GM21528 (cell line): ENCODE measurements around the gene IQGAP3.

Experiments
- ATAC-seq: cut with Tn5 transposase; IDR thresholded peaks from one replicate; pipeline ENCODE4 v1.9.1; 2021; ENCODE audit warnings: mild to moderate bottlenecking, moderate library complexity; ENCODE audit not compliant: unreplicated experiment, low FRiP score

The IQGAP3 gene

DNA sequence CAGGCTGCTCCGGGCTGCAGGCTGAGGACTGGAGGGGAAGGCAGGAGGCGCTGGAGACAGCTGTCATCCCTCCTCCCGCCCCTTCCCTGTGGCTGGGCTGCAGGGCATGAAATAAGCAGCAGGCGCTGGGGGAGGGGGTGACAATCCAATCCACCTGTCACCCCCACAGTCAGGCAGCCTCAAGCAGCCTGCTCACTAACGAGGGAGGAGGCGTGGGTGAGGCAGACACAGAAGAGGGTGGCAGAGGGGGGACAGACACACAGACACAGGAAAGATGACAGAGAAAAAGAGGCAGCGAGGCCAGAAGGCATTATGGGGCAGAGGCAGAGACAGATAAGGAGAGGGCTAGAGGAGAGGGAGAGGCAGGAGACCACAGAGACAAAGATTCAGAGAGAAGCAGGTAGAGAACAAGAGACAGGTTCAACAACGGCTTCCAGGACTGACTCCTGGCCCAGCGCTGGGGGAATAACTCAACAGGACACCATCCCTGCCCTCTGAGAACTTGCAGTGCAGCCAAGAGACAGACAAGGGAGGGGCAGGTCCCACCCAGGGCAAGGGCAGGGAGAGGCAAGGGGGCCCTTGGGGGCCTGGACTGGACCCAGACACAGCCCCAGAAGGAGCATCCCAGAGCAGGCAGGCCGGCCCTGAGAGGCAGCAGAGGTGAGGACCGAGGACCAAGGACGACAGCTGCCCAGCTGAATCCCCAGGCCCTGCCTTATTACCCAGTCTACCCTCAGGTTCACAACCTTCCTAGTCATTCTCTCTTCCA is 83.0 kb downstream of the IQGAP3 start:
- peak; percentile 26 for ATAC-seq

DNA sequence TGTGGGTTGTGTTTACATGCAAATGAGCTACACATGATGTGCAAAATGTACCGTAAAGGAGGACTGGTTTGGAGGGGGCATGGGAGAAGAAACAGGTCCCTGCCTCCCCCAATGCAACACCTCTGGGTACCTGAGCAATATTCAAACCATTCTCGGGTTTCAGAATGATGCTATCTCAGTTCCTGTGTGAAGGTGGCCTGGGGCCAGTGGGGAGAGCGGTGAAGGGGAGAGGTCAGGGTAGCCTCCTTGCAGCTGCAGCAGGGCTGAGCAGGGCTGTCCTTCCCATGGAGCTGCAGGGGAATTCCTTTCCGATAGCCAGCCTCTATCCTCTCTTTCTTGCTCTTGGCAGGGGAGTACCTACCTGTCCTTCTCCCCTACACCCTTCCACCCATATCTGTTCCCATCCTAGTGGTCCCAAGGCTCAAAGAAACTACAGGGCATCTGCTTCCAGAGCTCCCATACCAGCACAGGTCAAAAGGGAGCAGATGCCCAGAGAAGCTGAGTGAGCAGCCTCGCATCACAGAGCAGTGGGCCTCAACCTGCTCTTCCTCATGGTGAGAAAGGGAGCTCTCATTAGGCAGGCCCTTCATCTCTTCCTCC is 83.7 kb downstream of the IQGAP3 start:
- ATAC-seq = peak; percentile 61

DNA sequence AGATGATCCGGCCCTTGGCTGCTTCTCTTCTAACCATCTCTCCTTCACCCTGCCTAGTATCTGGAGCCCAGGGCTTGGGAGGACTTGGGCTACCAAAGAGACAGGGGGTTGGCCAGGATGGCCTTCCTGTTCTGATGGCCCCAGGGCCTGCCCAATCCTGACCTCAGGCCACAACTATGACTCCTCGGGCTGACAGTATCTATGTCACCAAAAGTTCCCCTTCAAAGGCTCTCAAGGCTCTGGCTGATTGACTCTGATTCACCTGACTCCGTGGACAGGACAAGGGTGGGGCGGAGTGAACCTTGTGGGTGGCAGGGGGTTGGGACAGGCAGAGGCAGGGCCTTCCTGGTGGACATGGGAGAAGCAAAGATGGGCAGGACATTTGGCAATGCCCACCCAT is 84.5 kb downstream of the IQGAP3 start:
- no peak for ATAC-seq

DNA sequence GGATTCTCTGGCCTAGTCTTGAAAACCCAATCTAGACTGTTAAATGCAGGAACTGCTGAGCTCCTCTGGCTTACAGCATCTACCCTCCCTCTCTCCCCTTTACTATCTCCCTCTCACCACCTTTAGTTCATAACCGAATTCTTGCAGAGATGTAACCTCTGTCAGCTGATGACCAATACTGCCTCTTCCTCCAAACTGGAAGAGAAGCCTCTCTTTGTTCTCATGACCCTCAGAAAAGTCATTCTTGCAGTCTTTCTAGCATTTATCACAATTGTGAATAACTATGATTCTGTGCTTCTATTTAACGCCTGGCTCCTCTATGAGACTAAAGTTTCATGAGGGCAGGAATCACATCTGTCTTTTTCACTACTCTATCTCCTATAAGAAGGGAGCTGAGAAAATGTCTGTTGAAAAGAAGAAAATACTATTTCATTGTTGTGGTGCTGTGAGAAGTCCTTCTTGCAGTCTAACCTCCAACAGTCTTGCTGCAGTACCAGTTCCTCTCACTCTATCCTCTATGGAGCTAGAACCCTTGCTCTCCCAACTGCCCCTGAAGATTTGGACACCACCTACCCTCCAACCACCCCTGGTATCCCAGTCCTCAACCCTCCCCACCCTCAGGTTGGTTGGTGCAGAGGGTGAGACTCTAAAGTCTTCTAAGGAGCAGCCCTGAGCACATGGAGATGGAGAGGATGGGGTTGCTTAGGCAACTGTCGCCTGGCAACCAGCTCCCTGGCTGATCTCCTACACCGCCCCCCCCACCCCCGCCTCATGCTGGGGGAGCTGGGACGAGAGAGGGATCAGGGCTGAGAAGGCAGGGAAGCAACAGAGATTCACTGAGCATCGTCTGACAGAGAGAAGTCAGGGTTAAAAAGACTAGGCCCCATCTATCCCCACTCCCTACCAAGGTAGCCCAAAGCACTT is 85.7 kb downstream of the IQGAP3 start:
- no peak for ATAC-seq

DNA sequence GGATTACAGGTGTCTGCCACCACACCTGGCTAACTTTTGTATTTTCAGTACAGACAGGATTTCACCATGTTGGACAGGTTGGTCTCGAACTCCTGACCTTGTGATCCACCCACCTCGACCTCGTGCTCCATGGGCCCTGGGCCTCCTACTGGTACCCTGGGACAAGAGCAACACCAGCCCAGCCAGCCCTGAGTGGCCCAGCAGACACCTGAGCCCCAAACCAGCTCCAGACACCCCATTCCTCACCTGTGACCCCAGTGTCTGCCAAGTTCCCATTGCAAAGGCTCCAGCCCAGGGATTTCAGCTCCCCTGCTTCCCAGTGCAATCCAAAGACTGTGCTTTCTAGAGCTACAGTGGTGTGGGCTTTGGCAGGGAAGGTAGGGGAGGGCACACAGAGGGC is 86.4 kb downstream of the IQGAP3 start:
- no peak for ATAC-seq

DNA sequence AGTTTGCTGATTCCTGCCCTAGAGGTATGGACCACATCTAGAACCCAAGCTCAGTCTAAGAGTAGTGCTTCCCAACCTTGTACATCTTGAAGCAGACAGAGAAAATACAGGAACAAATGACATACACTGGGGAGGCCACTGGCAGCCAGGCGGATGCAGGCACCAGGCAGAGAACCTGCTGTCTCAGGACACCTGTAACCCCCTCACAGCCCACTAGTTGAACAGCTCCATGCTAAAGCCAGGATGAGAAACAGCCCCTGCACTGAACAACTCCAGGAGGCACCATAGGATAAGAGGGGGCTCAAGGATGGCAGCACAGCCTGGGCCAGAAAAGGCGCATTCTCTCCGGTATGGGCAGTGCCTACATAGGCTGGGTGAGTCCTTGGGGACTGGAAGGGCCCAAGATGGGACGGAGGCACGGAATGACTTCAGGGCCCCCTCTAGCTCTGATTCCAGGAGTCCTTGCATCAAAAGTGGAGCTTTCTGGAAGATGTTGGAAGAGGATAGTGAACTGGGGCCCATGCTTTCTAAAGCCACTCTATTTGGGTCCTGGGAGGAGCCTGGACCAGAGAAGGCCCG is 87.8 kb downstream of the IQGAP3 start:
- no peak for ATAC-seq

DNA sequence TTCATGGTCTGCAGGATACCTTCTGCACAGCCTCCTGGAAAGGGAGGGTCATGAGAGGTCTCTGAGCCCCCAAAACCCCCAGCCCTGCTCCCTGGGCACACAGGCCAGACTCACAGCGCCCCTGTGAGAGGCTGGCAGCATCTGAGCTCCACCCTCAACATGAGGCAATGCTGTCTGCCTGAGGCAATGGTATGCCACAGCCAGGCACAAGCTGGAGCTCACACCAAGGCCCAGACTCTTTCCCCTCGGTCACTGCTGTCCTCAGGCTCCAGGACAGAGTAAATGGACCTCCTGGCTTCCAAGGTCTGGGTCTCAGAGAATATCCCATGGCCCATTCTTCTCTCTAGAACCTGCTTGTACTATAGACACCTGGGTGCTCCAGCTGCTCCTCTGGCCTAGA is 89.0 kb downstream of the IQGAP3 start:
- ATAC-seq = no peak

DNA sequence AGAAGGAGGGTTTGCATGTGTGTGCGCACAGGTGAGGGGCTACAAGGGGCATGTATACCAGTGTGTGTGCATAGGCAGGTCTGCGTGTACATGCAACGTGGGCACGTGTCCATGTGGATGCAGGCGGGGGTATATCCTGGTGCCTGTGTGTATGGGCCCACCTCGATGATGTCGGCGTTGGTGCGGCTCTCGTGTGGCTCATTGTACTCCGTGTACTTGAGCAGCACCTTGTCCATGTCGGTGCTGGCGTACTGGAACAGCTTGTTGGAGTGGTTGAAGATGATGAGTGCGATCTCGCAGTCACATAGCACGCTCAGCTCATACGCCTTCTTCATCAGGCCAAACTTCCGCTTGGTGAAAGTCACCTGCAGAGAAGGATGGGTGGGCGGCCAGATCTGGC is 90.1 kb downstream of the IQGAP3 start:
- ATAC-seq = no peak

DNA sequence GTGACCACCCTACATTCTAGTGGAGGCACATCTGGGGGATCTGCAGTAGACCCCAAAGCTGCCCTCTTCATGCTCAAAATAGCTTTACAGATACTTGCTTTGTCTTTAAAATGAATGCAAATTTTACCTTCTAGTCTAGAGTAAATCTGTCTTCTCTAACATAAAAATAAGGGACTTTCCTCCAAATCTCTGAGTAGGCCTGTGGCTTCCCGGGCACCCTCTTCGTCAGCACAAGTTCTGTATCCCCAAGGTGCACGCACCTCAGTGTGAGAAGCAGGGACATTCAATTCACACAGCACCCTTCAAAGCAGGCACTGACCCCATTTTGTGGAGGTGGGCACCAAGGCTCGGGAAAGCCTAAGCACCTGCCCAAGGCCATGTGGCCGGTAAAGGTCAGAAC is 90.8 kb downstream of the IQGAP3 start:
- no peak for ATAC-seq

DNA sequence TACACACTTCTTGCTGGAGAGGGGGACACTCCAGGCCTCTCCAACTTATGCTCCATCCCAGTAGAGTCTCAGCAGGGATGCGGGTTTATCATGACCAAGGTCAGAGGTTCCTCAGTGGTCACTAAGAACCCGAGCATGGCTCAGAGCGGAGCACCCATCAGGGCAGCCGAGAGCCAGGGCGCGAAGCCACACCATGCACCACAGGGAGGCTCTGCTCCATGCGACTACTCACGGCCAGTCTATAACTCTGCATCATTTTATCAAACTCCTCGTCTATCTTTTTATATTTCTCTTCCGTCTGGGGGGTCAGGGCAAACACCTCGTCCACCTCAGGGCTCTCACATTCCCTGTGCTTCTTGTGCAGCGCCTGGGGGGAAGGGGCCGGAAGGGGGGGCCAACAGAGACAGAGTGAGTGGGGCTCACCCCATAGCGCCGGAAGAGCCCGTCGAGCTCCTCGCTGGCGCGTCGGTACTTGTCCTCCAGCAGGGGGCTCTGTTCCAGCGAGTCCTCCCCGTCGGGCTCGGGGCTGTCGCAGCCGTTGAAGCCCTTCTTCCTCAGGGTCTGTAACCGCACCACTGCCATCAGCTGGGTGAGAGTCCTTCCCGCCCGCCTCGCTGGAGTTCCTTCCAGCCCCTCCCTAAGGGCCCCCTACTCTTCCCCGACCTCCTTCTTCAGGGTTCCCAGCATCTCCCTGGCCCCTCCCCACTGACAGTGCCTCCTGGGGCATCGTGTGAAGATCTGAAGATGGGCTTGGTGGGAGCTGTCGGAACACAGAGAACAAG is 91.8 kb downstream of the IQGAP3 start:
- no peak for ATAC-seq

DNA sequence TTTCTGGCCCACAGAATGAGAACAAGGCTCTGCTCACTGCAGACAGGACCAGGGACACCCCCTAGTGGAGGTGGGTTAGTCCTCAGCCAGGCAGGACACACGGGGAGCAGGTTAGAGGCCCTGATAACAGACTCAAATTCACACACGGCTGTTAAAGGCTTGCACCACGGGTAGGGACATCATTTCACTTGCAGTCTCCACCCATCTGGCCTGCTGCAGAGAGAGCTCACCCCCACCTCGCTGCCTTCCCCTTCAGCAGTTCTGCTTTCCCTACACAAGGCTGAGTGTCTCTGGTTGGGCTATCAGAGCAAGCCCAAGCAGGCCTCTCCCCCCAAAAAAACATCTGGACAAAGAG is 92.4 kb downstream of the IQGAP3 start:
- ATAC-seq = no peak

DNA sequence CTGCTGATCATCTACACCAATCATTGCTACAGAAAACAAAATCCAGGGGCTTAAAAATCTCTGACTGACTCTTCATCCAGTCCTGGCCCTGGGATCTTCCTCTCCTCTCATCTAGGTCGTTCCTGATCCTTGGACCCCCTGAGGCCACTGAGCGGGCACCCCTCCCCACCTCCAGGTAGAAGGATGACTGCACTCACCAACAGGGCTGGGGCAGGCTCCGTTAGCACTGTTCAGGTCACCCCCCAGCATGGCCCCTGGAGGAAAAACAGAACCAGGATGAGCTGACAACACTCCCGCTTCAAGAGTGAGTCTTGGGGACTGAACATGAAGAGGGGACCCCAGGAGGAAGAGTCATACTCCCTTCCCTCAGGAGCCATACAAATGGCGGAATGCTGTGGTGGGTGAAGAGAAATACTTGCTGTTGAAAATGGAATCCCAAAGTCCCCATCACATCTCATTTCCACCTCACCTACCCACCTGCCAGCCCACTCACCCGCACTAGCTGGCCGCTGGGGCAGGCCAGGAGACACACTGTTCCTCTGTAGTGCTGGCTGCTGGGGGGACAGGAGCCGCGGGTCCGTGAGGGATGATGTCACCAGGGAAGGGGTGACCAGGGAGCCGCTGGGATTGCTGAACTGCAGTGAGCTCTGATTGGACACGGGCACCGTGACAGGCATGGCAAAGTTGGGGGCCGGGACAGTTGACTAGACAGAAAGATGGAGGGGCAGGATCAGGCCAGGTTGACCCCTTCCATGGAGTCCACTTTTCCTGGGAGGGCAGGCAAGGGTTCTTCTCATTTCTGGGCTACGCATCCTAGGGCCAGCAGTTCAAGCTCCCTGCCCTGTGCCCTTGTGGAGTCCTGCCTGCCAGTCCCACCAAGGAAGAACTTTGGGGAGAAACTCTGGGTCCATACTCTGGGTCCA is 93.0 kb downstream of the IQGAP3 start:
- ATAC-seq = no peak

DNA sequence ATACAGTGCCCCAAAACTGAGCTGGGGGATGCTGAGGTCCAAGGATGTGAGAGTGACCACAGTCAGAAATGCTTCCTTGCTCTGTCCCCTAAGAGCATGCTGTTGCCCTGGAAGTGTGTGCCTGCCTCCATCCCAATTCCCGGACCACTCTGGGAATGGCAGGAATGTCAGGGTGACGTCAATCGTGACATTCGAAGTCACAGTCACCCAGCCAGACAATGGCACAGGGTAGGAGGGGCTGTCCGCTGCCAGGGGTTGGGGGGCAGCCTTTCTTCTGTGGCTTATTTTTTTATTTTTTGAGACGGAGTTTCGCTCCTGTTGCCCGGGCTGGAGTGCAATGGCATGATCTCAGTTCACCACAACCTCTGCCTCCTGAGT is 94.1 kb downstream of the IQGAP3 start:
- no peak for ATAC-seq

DNA sequence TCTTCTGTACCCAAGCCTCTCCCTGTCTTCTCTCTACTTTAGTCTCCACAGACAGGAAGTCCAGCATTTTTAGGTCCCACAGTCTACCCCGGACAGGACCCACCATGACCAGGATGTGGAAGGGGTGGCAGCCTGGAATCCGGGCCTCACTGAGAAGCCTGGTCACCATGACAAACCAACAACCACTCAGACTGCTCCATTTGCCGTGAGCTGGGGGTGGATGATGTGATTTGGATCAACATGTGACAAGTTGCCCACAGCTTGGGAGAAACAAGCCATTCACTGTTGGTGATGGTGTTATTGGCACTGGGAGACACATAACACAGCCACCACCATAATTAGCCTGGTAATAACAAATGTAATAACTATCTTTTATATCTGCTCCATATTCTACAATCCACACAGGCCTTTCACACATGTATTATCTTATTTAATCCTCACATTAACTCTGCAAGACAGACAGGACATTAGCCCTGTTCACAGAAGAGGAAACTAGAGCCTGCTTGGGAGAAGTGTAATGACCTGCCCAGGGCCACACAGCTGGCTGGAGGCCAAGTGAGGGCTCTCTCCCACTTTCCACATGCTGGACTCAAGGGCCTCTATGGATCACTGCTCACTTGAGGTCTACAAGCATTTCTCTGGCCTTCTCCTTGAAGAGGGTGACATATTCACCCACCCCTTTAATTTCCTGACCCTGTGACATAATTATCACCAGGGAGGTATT is 94.7 kb downstream of the IQGAP3 start:
- no peak for ATAC-seq

DNA sequence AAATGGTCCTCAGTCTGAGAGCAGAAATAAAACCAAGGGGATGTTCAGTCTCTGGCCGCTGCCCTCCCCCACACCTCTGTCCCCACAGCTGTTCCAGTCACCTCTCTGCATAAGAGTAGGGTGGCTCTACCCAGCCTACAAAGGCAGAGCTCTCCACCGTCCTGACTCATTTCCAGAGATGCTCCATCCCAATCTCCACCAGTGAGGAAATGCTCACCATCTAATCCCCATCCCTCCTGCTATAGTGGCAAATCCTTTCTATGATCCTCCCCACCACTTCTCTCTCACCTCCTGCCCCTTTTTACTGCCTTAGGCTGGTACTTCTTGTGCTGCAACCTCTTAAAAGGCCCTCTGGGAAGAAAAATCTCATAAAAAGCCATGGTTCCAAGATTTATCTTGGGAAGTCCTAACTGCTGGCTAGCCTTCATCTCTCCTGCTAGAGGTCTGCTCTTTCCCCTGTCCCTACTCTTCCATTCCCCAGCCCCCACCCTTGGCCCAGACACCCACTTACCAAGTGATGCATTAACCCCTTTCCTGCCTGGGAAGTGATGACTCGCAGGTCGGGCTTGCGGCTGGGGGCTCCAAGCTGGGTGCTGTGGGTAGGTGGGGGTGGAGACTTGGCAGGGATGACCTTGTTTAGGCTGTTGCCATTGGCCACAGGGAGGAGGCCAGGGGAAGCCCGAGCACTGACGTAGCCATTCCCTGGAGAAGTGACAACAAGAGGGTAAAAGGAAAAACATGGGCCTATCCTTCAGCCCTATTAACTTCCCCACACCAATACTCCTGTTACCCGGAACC is 95.7 kb downstream of the IQGAP3 start:
- no peak for ATAC-seq

DNA sequence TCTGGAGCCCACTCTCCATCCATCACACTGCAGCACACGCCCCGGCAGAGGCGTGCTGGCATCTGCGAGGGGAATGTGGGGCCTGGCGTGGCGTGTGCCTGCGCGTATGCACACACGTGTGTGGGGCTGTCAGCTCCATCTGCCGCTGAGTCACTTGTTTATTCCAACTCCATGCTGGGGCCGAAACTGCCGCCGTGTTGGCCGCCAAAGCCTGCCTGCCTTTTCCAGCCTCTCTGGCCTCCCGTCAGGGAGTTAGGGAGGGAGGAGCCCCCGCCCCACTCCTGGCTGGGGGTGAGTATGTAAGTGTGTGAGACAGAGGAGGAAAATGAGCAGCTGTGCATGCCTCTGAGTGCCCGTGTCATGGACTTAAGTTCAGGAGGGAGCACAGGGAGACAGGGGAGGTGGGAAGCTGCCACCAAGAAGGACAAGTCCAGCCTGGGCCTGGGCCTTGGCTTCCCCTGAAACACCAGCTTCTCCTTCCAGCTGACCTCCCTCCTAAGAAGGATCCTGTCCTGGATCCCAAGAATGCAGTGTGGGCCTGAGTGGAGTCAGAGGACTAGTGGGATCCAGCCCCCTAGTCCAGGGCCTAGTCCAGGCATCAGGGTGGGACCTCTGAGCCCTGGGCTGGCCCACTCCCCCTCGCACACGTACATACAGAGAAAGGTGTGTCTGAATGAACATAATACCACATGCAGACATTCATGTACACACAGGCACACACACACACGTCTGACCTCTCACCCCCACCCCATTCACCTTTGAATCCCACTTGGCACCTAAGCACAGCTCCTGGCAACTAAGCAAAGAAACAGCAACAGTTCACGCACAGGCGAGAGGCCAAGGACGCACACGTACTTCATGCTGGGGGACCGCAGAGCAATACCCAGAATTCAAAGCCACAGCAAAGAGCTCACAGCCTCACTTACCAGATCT is 96.5 kb downstream of the IQGAP3 start:
- no peak for ATAC-seq
